CD14-positive monocyte (primary cell): ENCODE data around the gene POGZ. TPM values are rescaled to one million over a fixed set of nuclear protein-coding genes. Genes with fewer than 3 reads are reported as not detected.

ENCODE experiments used
- DNase-seq, 3 donors: peaks; one replicate each; pipeline ENCODE4 v3.0.0-alpha.2; 2011 to 2022
- H2AFZ ChIP-seq: 2 replicates; pipeline ENCODE4 v1.6.0; 2012; ENCODE audit warnings: mild to moderate bottlenecking, low read depth, low read length, inconsistent platforms; ENCODE audit not compliant: insufficient read depth, poor library complexity, severe bottlenecking
- H3K27ac ChIP-seq, 2 donors: 1 replicate in 1 of 2; 2 replicates in 1 of 2; pipeline ENCODE4 v1.5.1; 2012 to 2013; ENCODE audit warnings: low read length in 2 of 2, control low read depth in 1 of 2, inconsistent platforms in 1 of 2, low read depth in 1 of 2, mild to moderate bottlenecking in 1 of 2
- H3K27me3 ChIP-seq, 2 donors: one replicate each; pipeline versions ENCODE4 v1.6.0 to v1.6.1; 2011 to 2013; ENCODE audit warnings: low read length in 2 of 2; ENCODE audit not compliant: control insufficient read depth in 2 of 2, insufficient read depth in 2 of 2
- H3K36me3 ChIP-seq, 2 donors: replicated peaks in 1 of 2; 1 replicate in 1 of 2; 2 replicates in 1 of 2; pipeline versions ENCODE4 v1.5.1 to v1.6.1; 2012 to 2013; ENCODE audit warnings: low read length in 2 of 2, control low read depth in 1 of 2, inconsistent platforms in 1 of 2, mild to moderate bottlenecking in 1 of 2; ENCODE audit not compliant: insufficient read depth in 2 of 2, control insufficient read depth in 1 of 2
- H3K4me1 ChIP-seq, 2 donors: 1 replicate in 1 of 2; 2 replicates in 1 of 2; pipeline versions ENCODE4 v1.5.1 to v1.6.1; 2012 to 2013; ENCODE audit warnings: low read length in 2 of 2, control low read depth in 1 of 2, inconsistent platforms in 1 of 2, mild to moderate bottlenecking in 1 of 2, moderate library complexity in 1 of 2; ENCODE audit not compliant: insufficient read depth in 2 of 2, control insufficient read depth in 1 of 2
- H3K4me2 ChIP-seq: replicated peaks from 2 replicates; pipeline ENCODE3; 2012; ENCODE audit warnings: low read length, moderate library complexity, mild to moderate bottlenecking; ENCODE audit not compliant: poor library complexity, severe bottlenecking; ENCODE audit errors: extremely low read depth
- H3K4me3 ChIP-seq, 3 experiments: fragments of 200-600 bp in 1 of 3; sonication (generic) in 1 of 3; replicated peaks in 1 of 3; 1 replicate in 2 of 3; 2 replicates in 1 of 3; pipeline ENCODE4 v1.5.1; 2011 to 2013; ENCODE audit warnings: low read length in 3 of 3, mild to moderate bottlenecking in 3 of 3, control low read depth in 2 of 3, low read depth in 2 of 3, inconsistent platforms in 1 of 3, moderate library complexity in 1 of 3
- H3K79me2 ChIP-seq: 2 replicates; pipeline ENCODE4 v1.6.0; 2012; ENCODE audit warnings: mild to moderate bottlenecking, control low read depth, inconsistent platforms, low read length, moderate library complexity; ENCODE audit not compliant: insufficient read depth
- H3K9ac ChIP-seq: 2 replicates; pipeline ENCODE4 v1.6.0; 2017; ENCODE audit warnings: low read length, mild to moderate bottlenecking; ENCODE audit not compliant: insufficient read depth, poor library complexity, severe bottlenecking
- H3K9me3 ChIP-seq, 2 donors: replicated peaks in 1 of 2; 1 replicate in 1 of 2; 2 replicates in 1 of 2; pipeline versions ENCODE4 v1.5.1 to v1.6.1; 2012 to 2013; ENCODE audit warnings: low read length in 2 of 2, control low read depth in 1 of 2; ENCODE audit not compliant: control insufficient read depth in 1 of 2, insufficient read depth in 1 of 2
- H4K20me1 ChIP-seq: 2 replicates; pipeline ENCODE4 v1.6.0; 2012; ENCODE audit warnings: mild to moderate bottlenecking, low read length, control low read depth, moderate library complexity; ENCODE audit not compliant: insufficient read depth
- H3K27ac Mint-ChIP-seq, 7 donors: one replicate each; pipeline ENCODE4 v1.8.0; 2020; ENCODE audit warnings: mild to moderate bottlenecking in 7 of 7, mixed read lengths in 7 of 7, moderate library complexity in 6 of 7, inconsistent platforms in 2 of 7
- H3K27me3 Mint-ChIP-seq, 3 donors: one replicate each; pipeline ENCODE4 v1.8.0; 2021 to 2022; ENCODE audit warnings: low read depth in 3 of 3, mild to moderate bottlenecking in 3 of 3, mixed read lengths in 3 of 3, moderate library complexity in 3 of 3, inconsistent platforms in 1 of 3
- H3K36me3 Mint-ChIP-seq, 2 donors: one replicate each; pipeline ENCODE4 v1.8.0; 2020; ENCODE audit warnings: mixed read lengths in 2 of 2, inconsistent platforms in 1 of 2, mild to moderate bottlenecking in 1 of 2
- H3K4me1 Mint-ChIP-seq: one replicate; pipeline ENCODE4 v1.8.0; 2020; ENCODE audit warnings: mild to moderate bottlenecking, mixed read lengths
- H3K4me3 Mint-ChIP-seq, 2 donors: one replicate each; pipeline ENCODE4 v1.8.0; 2020; ENCODE audit warnings: mild to moderate bottlenecking in 2 of 2, mixed read lengths in 2 of 2, moderate library complexity in 1 of 2
- H3K9me3 Mint-ChIP-seq, 7 donors: one replicate each; pipeline ENCODE4 v1.8.0; 2020 to 2022; ENCODE audit warnings: mixed read lengths in 7 of 7, mild to moderate bottlenecking in 6 of 7, moderate library complexity in 6 of 7, inconsistent platforms in 2 of 7
- WGBS: methylation state at CpG from one replicate; pipeline ENCODE4 v1.1.5; 2013; ENCODE audit warnings: missing lambda C conversion rate; ENCODE audit not compliant: insufficient coverage; 5-methylcytosine and 5-hydroxymethylcytosine counted together
- intact Hi-C, 2 donors: fragments of 100-400 bp; cut with micrococcal nuclease; formaldehyde crosslinking; loops; one replicate each; pipeline versions ENCODE4 v1.15.0 to v1.15.1; 2023
- polyA plus RNA-seq, 3 donors: library from polyadenylated mRNA; depleted of rRNA in 1 of 3; unstranded in 2 of 3; stranded (reverse) in 1 of 3; fragments of 300-500 nt in 2 of 3; fragments of >200 nt in 1 of 3; fragmentation: Illumina TruSeq in 2 of 3; gene quantifications; 1 replicate in 2 of 3; 2 replicates in 1 of 3; pipeline ENCODE4 v1.2.3, GENCODE V29; 2012 to 2021
- TF ChIP-seq, protein P1 (sequence below): fragments of 200-600 bp; IDR thresholded peaks from one replicate; pipeline ENCODE4 v1.8.0; 2022; ENCODE audit warnings: antibody characterized with exemption, mild to moderate bottlenecking

The POGZ gene
- polyA plus RNA-seq, 3 donors, result 0.75 to 41.7 (median 1.8) TPM

DNA sequence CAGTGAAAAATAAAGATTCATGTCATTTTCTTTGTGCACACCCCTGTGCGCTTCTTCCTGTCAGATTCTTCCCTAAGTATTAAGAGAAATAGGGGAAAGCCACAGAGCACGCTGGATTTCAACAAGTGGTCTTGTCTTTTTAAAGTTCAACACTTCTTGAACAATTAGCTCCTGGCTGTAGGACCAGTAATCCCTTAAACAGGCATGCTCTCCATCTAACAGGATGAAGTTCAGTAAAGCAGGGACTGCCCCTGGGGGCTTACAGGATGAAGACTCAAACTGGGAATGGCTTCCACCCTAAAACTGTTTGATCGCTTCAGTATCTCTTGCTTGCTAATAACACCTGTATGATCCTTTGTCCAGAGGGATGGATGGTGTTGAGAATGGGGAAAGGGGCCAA is 55.7 kb downstream of the POGZ start:
- intact Hi-C loops, result loop anchor here in 1 of 2 donors (10.0 kb wide), 1 partner anchor 209 kb away; the partner anchor contains the start of genes PIP5K1A and VPS72
- Histone ChIP-seq H3K4me2 (no peak overlapping the region), H3K9ac (no peak overlapping the region), H3K79me2 (peaks cover 19% of the 10 kb centered on the region), H3K36me3 (peaks cover 63 to 82% of the 10 kb centered on the region in 2 donors), H4K20me1 (peaks cover 9% of the 10 kb centered on the region), H3K4me1 (peaks cover 9 to 17% of the 10 kb centered on the region in 2 donors), H2AFZ (no peak overlapping the region), H3K27me3 (no peaks in the 10 kb centered on the region), H3K9me3 (no peaks in the 10 kb centered on the region), H3K4me3 (no peak overlapping the region), H3K27ac (peak overlapping the region in 1 of 2 donors; percentile 34)
- H3K4me3 Mint-ChIP-seq, result no peak overlapping the region
- no peaks in the 10 kb centered on the region for H3K9me3 Mint-ChIP-seq
- WGBS, result 100% methylated on average over 1 of the region's 3 CpGs
- H3K27ac Mint-ChIP-seq, result peak overlapping the region in 3 of 7 donors; percentile 0 to 46 (median 6)
- peaks cover 0 to 1% (median 0%) of the 10 kb centered on the region in 3 donors for H3K27me3 Mint-ChIP-seq
- TF ChIP-seq, protein P1, sequence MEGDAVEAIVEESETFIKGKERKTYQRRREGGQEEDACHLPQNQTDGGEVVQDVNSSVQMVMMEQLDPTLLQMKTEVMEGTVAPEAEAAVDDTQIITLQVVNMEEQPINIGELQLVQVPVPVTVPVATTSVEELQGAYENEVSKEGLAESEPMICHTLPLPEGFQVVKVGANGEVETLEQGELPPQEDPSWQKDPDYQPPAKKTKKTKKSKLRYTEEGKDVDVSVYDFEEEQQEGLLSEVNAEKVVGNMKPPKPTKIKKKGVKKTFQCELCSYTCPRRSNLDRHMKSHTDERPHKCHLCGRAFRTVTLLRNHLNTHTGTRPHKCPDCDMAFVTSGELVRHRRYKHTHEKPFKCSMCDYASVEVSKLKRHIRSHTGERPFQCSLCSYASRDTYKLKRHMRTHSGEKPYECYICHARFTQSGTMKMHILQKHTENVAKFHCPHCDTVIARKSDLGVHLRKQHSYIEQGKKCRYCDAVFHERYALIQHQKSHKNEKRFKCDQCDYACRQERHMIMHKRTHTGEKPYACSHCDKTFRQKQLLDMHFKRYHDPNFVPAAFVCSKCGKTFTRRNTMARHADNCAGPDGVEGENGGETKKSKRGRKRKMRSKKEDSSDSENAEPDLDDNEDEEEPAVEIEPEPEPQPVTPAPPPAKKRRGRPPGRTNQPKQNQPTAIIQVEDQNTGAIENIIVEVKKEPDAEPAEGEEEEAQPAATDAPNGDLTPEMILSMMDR, result no peak
- H3K36me3 Mint-ChIP-seq, result peaks cover 76 to 82% of the 10 kb centered on the region in 2 donors
- DNase-seq, result no peak
- H3K4me1 Mint-ChIP-seq, result peaks cover 15% of the 10 kb centered on the region

GRCh38 chr1:151402764-151403163 is 56.5 kb downstream of the POGZ start:
- Mint-ChIP-seq H3K36me3 (peaks cover 67 to 73% of the 10 kb centered on the region in 2 donors), H3K27ac (peak overlapping the region in 4 of 7 donors; percentile 6 to 66 (median 36)), H3K27me3 (peaks cover 0 to 1% (median 0%) of the 10 kb centered on the region in 3 donors), H3K4me1 (peaks cover 15% of the 10 kb centered on the region), H3K9me3 (no peaks in the 10 kb centered on the region), H3K4me3 (no peak overlapping the region)
- intact Hi-C loops, result loop anchor here in 1 of 2 donors (10.0 kb wide), 1 partner anchor 208 kb away; the partner anchor contains the start of genes PIP5K1A and VPS72
- H3K9ac ChIP-seq, result no peak overlapping the region
- H2AFZ ChIP-seq, result no peak overlapping the region
- no peak overlapping the region for H3K4me2 ChIP-seq
- peak overlapping the region in 1 of 2 donors; percentile 34 for H3K27ac ChIP-seq
- no peak overlapping the region for H3K4me3 ChIP-seq
- peaks cover 9 to 17% of the 10 kb centered on the region in 2 donors for H3K4me1 ChIP-seq
- H3K9me3 ChIP-seq, result no peaks in the 10 kb centered on the region
- H3K79me2 ChIP-seq, result peaks cover 19% of the 10 kb centered on the region
- 100% methylated on average over 1 of the region's 2 CpGs for WGBS
- H3K27me3 ChIP-seq, result no peaks in the 10 kb centered on the region
- peaks cover 55 to 73% of the 10 kb centered on the region in 2 donors for H3K36me3 ChIP-seq
- no peak for DNase-seq
- H4K20me1 ChIP-seq, result peaks cover 9% of the 10 kb centered on the region
- TF ChIP-seq, protein P1, result no peak
